ENCODE measurements around the gene NUP85. TPM values are rescaled to one million over a fixed set of nuclear protein-coding genes. Genes with fewer than 3 reads are reported as not detected.

The NUP85 gene
- polyA plus RNA-seq, 1 of the 3 experiments (the other 2 are of a cell fraction) = 80.5 TPM

- H3K36me3 ChIP-seq (replicated peaks in 1 of 2; ENCODE audit: control insufficient read depth in 1 of 2, insufficient read depth in 2 of 2, low read length in 1 of 2) = peaks cover 33 to 35% of the 10 kb centered on the region in 2 experiments
- peaks cover 12% of the 10 kb centered on the region; the same call in 1 of the 2 replicates for H4K20me1 ChIP-seq (ENCODE audit: insufficient read depth)
- ChIA-PET CTCF (interaction anchor here (1.0 to 5.7 kb wide), 9 partner anchors 9 to 305 kb away, joined by 3 to 102 read pairs (median 10); partner anchors contain the start of genes MIF4GD, NUP85 and SLC25A19), POLR2A (interaction anchor here (1.8 to 3.3 kb wide), 4 partner anchors 8 to 143 kb away, joined by 10 to 67 read pairs (median 10); partner anchors contain the start of genes GRB2, MIF4GD and SLC25A19)
- no peaks in the 10 kb centered on the region for H3F3A ChIP-seq (replicated peaks; ENCODE audit: insufficient read depth)
- H3K9me2 ChIP-seq = no peaks in the 10 kb centered on the region
- H3K27ac ChIP-seq (ENCODE audit: low read depth in 2 of 2, low read length in 1 of 2) = no peak overlapping the region
- TF ChIP-seq SMC3 (IDR thresholded peaks at IDR 0.05; ENCODE audit: low read depth, low read length) = no peak
- TF ChIP-seq FOXM1 (IDR thresholded peaks at IDR 0.05; ENCODE audit: low read depth) = no peak
- no peak for TF ChIP-seq TCF12 (IDR thresholded peaks at IDR 0.05)
- no peak for TF ChIP-seq ZBTB33 (IDR thresholded peaks at IDR 0.05; ENCODE audit: borderline replicate concordance, low read depth)
- TF ChIP-seq SIN3A (IDR thresholded peaks at IDR 0.05; ENCODE audit: borderline replicate concordance, low read depth, low read length) = no peak
- no peak for TF ChIP-seq POLR2AphosphoS5 (IDR thresholded peaks at IDR 0.05; ENCODE audit: low read depth, low read length)
- no peak for TF ChIP-seq JUND (IDR thresholded peaks at IDR 0.05)
- no peak for TF ChIP-seq MEF2A (IDR thresholded peaks at IDR 0.05; ENCODE audit: borderline replicate concordance, low read depth)
- TF ChIP-seq CTCF (IDR thresholded peaks at IDR 0.05) = no peak
- no peak for TF ChIP-seq GABPA (IDR thresholded peaks at IDR 0.05; ENCODE audit: low read depth)
- no peak for TF ChIP-seq YY1 (IDR thresholded peaks at IDR 0.05; ENCODE audit: low read depth)
- TF ChIP-seq GATA2 (CRISPR knock-in tag; IDR thresholded peaks at IDR 0.05) = no peak
- no peak for TF ChIP-seq TAF1 (IDR thresholded peaks at IDR 0.05; ENCODE audit: borderline replicate concordance, low read depth, low read length)
- TF ChIP-seq PBX3 (IDR thresholded peaks at IDR 0.05) = no peak
- no peak for TF ChIP-seq RCOR1 (IDR thresholded peaks at IDR 0.05; ENCODE audit: low read length)
- no peak for TF ChIP-seq NFIC (IDR thresholded peaks at IDR 0.05; ENCODE audit: borderline replicate concordance)
- TF ChIP-seq MXI1 (IDR thresholded peaks at IDR 0.05; ENCODE audit: low read depth, low read length) = no peak
- TF ChIP-seq MAX (IDR thresholded peaks at IDR 0.05; ENCODE audit: low read depth) = no peak
- no peak for TF ChIP-seq IRF3 (IDR thresholded peaks at IDR 0.05; ENCODE audit: low read depth, low read length)
- H2AFZ ChIP-seq (ENCODE audit: low read depth) = no peak overlapping the region
- H3K79me2 ChIP-seq (ENCODE audit: insufficient read depth) = peaks cover 58% of the 10 kb centered on the region
- no peaks in the 10 kb centered on the region for H3K27me3 ChIP-seq (ENCODE audit: insufficient read depth)
- no peak for DNase-seq
- H3K4me1 ChIP-seq (ENCODE audit: control insufficient read depth in 1 of 2, insufficient read depth in 2 of 2, low read depth in 1 of 2, low read length in 1 of 2) = peaks cover 4 to 21% of the 10 kb centered on the region in 2 experiments; a peak in 2 of 4 replicates
- H3K9ac ChIP-seq = peak overlapping the region; percentile 97; the same call in 1 of the 2 replicates
- H3K9me3 ChIP-seq = no peaks in the 10 kb centered on the region
- H3K4me2 ChIP-seq = peak overlapping the region; percentile 95
- peak overlapping the region in 1 of 2 experiments; percentile 99; a peak in 1 of 4 replicates for H3K4me3 ChIP-seq (ENCODE audit: low read depth in 2 of 2, low read length in 1 of 2)
- 97% methylated on average over 4 of the region's 4 CpGs for WGBS (ENCODE audit: low lambda C conversion rate)
Measured at GRCh38 chr17:75263055-75263454, 57.6 kb downstream of the NUP85 start.

All from SK-N-SH (cell line).